Hepatocyte (in vitro differentiated cells): ENCODE measurements around the gene PDCD7.

ENCODE experiments used
- EZH2 ChIP-seq: fragments of 200-600 bp; sonication (generic); IDR thresholded peaks from 2 replicates; pipeline ENCODE4 v1.6.1; 2016; ENCODE audit warnings: antibody characterized with exemption, mild to moderate bottlenecking, borderline replicate concordance
- EZH2phosphoT487 ChIP-seq: fragments of 200-600 bp; sonication (generic); IDR thresholded peaks from one replicate; pipeline ENCODE4 v1.6.1; 2018; ENCODE audit warnings: antibody characterized with exemption, mild to moderate bottlenecking, low read depth, moderate library complexity; ENCODE audit not compliant: unreplicated experiment, severe bottlenecking
- TF ChIP-seq, protein P1 (sequence below): fragments of 200-600 bp; sonication (generic); IDR thresholded peaks from 2 replicates; pipeline ENCODE4 v1.5.1; 2016; ENCODE audit warnings: antibody characterized with exemption, mild to moderate bottlenecking; ENCODE audit not compliant: poor library complexity

DNA sequence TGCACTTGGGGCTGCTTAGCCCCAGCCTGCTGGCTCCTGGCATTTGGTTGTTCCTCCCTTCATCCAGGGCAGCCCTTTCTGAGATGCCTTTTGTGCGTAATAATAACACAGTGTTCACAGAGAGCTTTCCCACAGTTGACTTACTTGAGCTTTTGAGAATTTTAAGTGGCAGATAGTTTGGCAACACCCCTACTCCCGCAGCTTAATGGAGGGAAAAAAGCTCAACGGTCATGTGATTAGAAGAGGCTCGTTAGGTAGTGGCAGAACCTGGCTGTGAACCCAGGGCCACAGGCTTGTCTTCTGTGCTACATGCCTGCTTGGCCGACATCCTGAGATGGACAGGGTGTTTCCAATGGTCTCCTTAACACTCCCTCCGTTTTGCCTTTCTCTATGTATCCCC lies 52.3 kb downstream of the PDCD7 start:
- TF ChIP-seq, protein P1, sequence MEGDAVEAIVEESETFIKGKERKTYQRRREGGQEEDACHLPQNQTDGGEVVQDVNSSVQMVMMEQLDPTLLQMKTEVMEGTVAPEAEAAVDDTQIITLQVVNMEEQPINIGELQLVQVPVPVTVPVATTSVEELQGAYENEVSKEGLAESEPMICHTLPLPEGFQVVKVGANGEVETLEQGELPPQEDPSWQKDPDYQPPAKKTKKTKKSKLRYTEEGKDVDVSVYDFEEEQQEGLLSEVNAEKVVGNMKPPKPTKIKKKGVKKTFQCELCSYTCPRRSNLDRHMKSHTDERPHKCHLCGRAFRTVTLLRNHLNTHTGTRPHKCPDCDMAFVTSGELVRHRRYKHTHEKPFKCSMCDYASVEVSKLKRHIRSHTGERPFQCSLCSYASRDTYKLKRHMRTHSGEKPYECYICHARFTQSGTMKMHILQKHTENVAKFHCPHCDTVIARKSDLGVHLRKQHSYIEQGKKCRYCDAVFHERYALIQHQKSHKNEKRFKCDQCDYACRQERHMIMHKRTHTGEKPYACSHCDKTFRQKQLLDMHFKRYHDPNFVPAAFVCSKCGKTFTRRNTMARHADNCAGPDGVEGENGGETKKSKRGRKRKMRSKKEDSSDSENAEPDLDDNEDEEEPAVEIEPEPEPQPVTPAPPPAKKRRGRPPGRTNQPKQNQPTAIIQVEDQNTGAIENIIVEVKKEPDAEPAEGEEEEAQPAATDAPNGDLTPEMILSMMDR = no peak
- TF ChIP-seq EZH2phosphoT487 (no peak), EZH2 (no peak)
